Mesenchymal stem cell (in vitro differentiated cells and primary cell): ENCODE data around the gene ELFN1.

Experiments used
- DNase-seq: peaks from one replicate; pipeline ENCODE4 v3.0.0-alpha.2; 2013
- H2AFZ ChIP-seq: one replicate; pipeline ENCODE4 v1.6.1; 2013; ENCODE audit warnings: low read depth, mild to moderate bottlenecking, control low read depth, inconsistent platforms, low read length, moderate library complexity
- H2AK5ac ChIP-seq: 2 replicates; pipeline ENCODE4 v1.6.1; 2013; ENCODE audit warnings: low read length, moderate library complexity, mild to moderate bottlenecking, inconsistent platforms; ENCODE audit not compliant: severe bottlenecking
- H2BK120ac ChIP-seq: one replicate; pipeline ENCODE4 v1.6.1; 2013; ENCODE audit warnings: low read depth, mild to moderate bottlenecking, inconsistent platforms, low read length, moderate library complexity
- H2BK12ac ChIP-seq, 2 experiments: one replicate each; pipeline ENCODE4 v1.6.1; 2013; ENCODE audit warnings: inconsistent platforms in 2 of 2, low read length in 2 of 2, mild to moderate bottlenecking in 2 of 2, moderate library complexity in 2 of 2, control low read depth in 1 of 2
- H2BK15ac ChIP-seq: one replicate; pipeline ENCODE4 v1.6.1; 2013; ENCODE audit warnings: mild to moderate bottlenecking, low read depth, inconsistent platforms; ENCODE audit not compliant: poor library complexity, severe bottlenecking
- H2BK5ac ChIP-seq: 2 replicates; pipeline ENCODE4 v1.6.1; 2013; ENCODE audit warnings: low read depth, mild to moderate bottlenecking, low read length, control low read depth, inconsistent platforms; ENCODE audit not compliant: poor library complexity, severe bottlenecking
- H3K14ac ChIP-seq, 2 experiments: one replicate each; pipeline ENCODE4 v1.6.1; 2013; ENCODE audit warnings: inconsistent platforms in 2 of 2, low read length in 2 of 2, control low read depth in 1 of 2, mild to moderate bottlenecking in 1 of 2, moderate library complexity in 1 of 2
- H3K18ac ChIP-seq, 2 experiments: one replicate each; pipeline ENCODE4 v1.6.1; 2013; ENCODE audit warnings: inconsistent platforms in 2 of 2, low read length in 2 of 2, control low read depth in 1 of 2, low read depth in 1 of 2, mild to moderate bottlenecking in 1 of 2
- H3K23ac ChIP-seq, 2 experiments: one replicate each; pipeline ENCODE4 v1.6.1; 2013; ENCODE audit warnings: inconsistent platforms in 2 of 2, low read length in 2 of 2, mild to moderate bottlenecking in 2 of 2, moderate library complexity in 2 of 2, control low read depth in 1 of 2
- H3K27ac ChIP-seq: 2 replicates; pipeline ENCODE4 v1.5.1; 2013; ENCODE audit warnings: mild to moderate bottlenecking, moderate library complexity, low read length, control low read depth, inconsistent platforms; ENCODE audit not compliant: poor library complexity, severe bottlenecking
- H3K27me3 ChIP-seq, 2 experiments: 2 replicates each; pipeline versions ENCODE4 v1.6.1 to v1.7.0; 2013; ENCODE audit warnings: low read length in 2 of 2, mild to moderate bottlenecking in 2 of 2, moderate library complexity in 2 of 2, control low read depth in 1 of 2, inconsistent platforms in 1 of 2; ENCODE audit not compliant: control insufficient read depth in 1 of 2, insufficient read depth in 1 of 2
- H3K36me3 ChIP-seq, 2 experiments: 2 replicates each; pipeline versions ENCODE4 v1.6.1 to v1.7.0; 2013; ENCODE audit warnings: low read length in 2 of 2, control low read depth in 1 of 2, inconsistent platforms in 1 of 2, low read depth in 1 of 2, mild to moderate bottlenecking in 1 of 2; ENCODE audit not compliant: insufficient read depth in 2 of 2, control insufficient read depth in 1 of 2
- H3K4ac ChIP-seq, 2 experiments: one replicate each; pipeline ENCODE4 v1.6.1; 2013; ENCODE audit warnings: inconsistent platforms in 2 of 2, low read length in 2 of 2, mild to moderate bottlenecking in 2 of 2, moderate library complexity in 2 of 2, control low read depth in 1 of 2, low read depth in 1 of 2
- H3K4me1 ChIP-seq: 2 replicates; pipeline ENCODE4 v1.6.1; 2013; ENCODE audit warnings: low read depth, low read length, control low read depth; ENCODE audit not compliant: control insufficient read depth, insufficient read depth
- H3K4me2 ChIP-seq: 2 replicates; pipeline ENCODE4 v1.6.1; 2013; ENCODE audit warnings: low read length, mild to moderate bottlenecking, inconsistent platforms; ENCODE audit not compliant: poor library complexity, severe bottlenecking
- H3K4me3 ChIP-seq, 2 experiments: 2 replicates each; pipeline versions ENCODE4 v1.5.1 to v1.7.0; 2013; ENCODE audit warnings: low read length in 2 of 2, mild to moderate bottlenecking in 2 of 2, control low read depth in 1 of 2, low read depth in 1 of 2; ENCODE audit not compliant: insufficient read depth in 1 of 2
- H3K79me1 ChIP-seq: replicated peaks from 2 replicates; pipeline ENCODE4 v1.6.1; 2013; ENCODE audit warnings: mild to moderate bottlenecking, control low read depth, low read length, inconsistent platforms; ENCODE audit not compliant: poor library complexity, severe bottlenecking
- H3K9ac ChIP-seq: 2 replicates; pipeline ENCODE4 v1.7.0; 2013; ENCODE audit warnings: mild to moderate bottlenecking, low read length, moderate library complexity
- H3K9me3 ChIP-seq: 2 replicates; pipeline ENCODE4 v1.7.0; 2013; ENCODE audit warnings: mild to moderate bottlenecking, low read length; ENCODE audit not compliant: control insufficient read depth
- H4K8ac ChIP-seq: one replicate; pipeline ENCODE4 v1.6.1; 2013; ENCODE audit warnings: inconsistent platforms, mild to moderate bottlenecking, low read length, moderate library complexity
- H4K91ac ChIP-seq: one replicate; pipeline ENCODE4 v1.6.1; 2013; ENCODE audit warnings: mild to moderate bottlenecking, low read length, inconsistent platforms
- WGBS: methylation state at CpG from one replicate; pipeline ENCODE4 v1.1.7; 2013; ENCODE audit warnings: mixed read lengths; 5-methylcytosine and 5-hydroxymethylcytosine counted together

The ELFN1 gene

GRCh38 chr7:1693419-1693990, 23.4 kb downstream of the ELFN1 start:
- H3K18ac ChIP-seq, result no peak overlapping the region
- H3K4me2 ChIP-seq, result no peak overlapping the region
- no peak overlapping the region for H3K14ac ChIP-seq
- no peak overlapping the region for H3K23ac ChIP-seq
- peaks cover 36 to 66% of the 10 kb centered on the region in 2 experiments for H3K27me3 ChIP-seq
- no peak overlapping the region for H3K4me3 ChIP-seq
- no peak overlapping the region for H2BK15ac ChIP-seq
- no peak overlapping the region for H2AFZ ChIP-seq
- H3K4me1 ChIP-seq, result peaks cover 38% of the 10 kb centered on the region
- H3K27ac ChIP-seq, result no peak overlapping the region
- H3K36me3 ChIP-seq, result no peaks in the 10 kb centered on the region
- no peak overlapping the region for H3K4ac ChIP-seq
- DNase-seq, result no peak
- H2BK12ac ChIP-seq, result no peak overlapping the region
- H3K9me3 ChIP-seq, result no peaks in the 10 kb centered on the region
- no peak overlapping the region for H4K8ac ChIP-seq
- no peak overlapping the region for H2BK5ac ChIP-seq
- H3K9ac ChIP-seq, result no peak overlapping the region
- H2BK120ac ChIP-seq, result no peak overlapping the region
- 91% methylated on average over 25 of the region's 25 CpGs for WGBS
- no peak overlapping the region for H2AK5ac ChIP-seq
- H4K91ac ChIP-seq, result no peak overlapping the region
- no peaks in the 10 kb centered on the region for H3K79me1 ChIP-seq

DNA sequence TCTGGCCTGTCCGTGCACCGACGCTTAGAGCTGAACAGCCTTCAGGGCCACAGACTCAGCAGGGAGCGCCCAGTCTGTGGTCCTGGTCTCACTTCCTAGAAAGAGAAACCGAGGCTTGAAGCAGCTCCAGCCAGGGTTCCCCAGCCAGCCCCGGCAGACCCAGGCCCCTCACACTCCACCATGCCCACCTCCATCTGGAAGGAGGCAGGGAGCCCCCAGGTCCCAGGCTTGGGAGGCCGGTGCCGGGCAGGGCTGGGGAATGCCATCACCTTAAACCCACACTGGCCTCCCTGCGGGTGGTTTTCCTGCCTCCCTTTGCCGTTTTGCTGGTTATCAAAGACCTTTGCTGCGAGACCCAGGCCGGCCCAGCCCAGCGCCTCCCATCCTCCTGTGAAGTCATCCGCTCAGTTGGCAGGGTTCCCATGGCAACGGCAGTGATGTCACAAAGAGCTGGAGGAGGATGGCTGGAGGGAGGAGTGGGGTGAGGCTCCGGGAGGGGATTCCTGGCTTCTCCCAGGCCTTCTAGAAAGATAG, 24.0 kb downstream of the ELFN1 start:
- no peak overlapping the region for H2BK15ac ChIP-seq
- peak; percentile 6 for DNase-seq
- H4K8ac ChIP-seq, result no peak overlapping the region
- H3K14ac ChIP-seq, result no peak overlapping the region
- H3K4me2 ChIP-seq, result no peak overlapping the region
- peaks cover 38% of the 10 kb centered on the region for H3K4me1 ChIP-seq
- H2BK120ac ChIP-seq, result no peak overlapping the region
- H3K18ac ChIP-seq, result no peak overlapping the region
- H3K9me3 ChIP-seq, result no peaks in the 10 kb centered on the region
- H2AFZ ChIP-seq, result no peak overlapping the region
- H2BK5ac ChIP-seq, result no peak overlapping the region
- H2AK5ac ChIP-seq, result no peak overlapping the region
- no peaks in the 10 kb centered on the region for H3K79me1 ChIP-seq
- no peak overlapping the region for H3K4ac ChIP-seq
- H3K23ac ChIP-seq, result no peak overlapping the region
- H4K91ac ChIP-seq, result no peak overlapping the region
- no peak overlapping the region for H3K4me3 ChIP-seq
- peak overlapping the region; percentile 29 for H3K9ac ChIP-seq
- H3K27me3 ChIP-seq, result peaks cover 40 to 67% of the 10 kb centered on the region in 2 experiments
- 56% methylated on average over 14 of the region's 16 CpGs for WGBS
- no peak overlapping the region for H2BK12ac ChIP-seq
- H3K36me3 ChIP-seq, result no peaks in the 10 kb centered on the region
- H3K27ac ChIP-seq, result peak overlapping the region; percentile 10

DNA sequence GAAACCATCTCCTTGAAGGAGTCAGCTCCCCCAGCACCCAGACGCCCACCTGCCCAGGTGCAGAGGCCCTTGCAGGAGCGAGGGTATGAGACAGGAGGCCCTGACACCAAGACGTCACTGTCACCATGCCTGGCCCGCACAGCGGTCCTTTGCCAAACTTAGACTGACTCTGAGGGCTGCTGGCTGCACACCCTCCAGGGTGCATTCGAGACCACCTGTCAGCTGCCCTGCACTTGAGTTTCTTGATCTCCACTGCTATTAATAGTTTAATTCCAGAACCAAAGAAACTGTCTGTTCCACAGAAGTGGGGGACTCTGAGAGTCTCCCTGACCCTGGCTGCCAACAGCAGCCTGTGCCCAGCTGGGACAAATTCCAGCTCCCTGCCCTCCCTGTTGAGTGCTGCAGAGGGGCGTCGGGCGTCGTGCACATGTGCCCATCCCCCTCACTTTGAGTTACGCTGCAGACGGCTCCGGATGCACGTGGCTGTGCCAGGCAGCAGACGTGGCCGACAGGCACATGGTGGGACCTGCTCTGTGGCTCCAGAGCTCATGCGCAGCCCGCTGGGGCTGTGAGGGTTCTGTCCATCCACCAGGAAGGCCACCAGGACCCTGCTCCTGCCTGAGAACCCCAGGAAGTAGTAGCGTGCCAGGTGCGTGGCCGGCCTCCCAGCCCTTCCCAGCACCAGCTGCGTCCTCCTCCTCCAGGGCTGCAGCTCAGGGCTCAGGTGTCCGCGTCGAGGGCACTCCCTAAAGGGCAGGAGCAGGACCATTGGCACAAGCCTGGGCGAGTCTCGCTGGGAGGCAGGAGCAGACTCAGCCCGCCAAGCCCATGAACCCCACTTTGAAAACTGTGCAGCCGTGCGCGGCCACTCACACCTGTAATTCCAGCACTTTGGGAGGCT, 24.8 kb downstream of the ELFN1 start:
- Histone ChIP-seq H2BK12ac (no peak overlapping the region), H3K4me3 (no peak overlapping the region), H3K23ac (no peak overlapping the region), H3K4me2 (no peak overlapping the region), H3K9me3 (no peaks in the 10 kb centered on the region), H3K27ac (no peak overlapping the region), H2BK120ac (no peak overlapping the region), H3K36me3 (no peaks in the 10 kb centered on the region), H2AFZ (no peak overlapping the region), H2BK5ac (no peak overlapping the region), H3K14ac (no peak overlapping the region), H3K4ac (no peak overlapping the region), H2AK5ac (no peak overlapping the region), H2BK15ac (no peak overlapping the region), H4K91ac (no peak overlapping the region), H3K4me1 (peaks cover 38% of the 10 kb centered on the region), H4K8ac (no peak overlapping the region), H3K27me3 (peaks cover 34 to 67% of the 10 kb centered on the region in 2 experiments), H3K9ac (no peak overlapping the region), H3K18ac (no peak overlapping the region), H3K79me1 (no peaks in the 10 kb centered on the region)
- WGBS, result 92% methylated on average over 31 of the region's 31 CpGs
- DNase-seq, result no peak

DNA sequence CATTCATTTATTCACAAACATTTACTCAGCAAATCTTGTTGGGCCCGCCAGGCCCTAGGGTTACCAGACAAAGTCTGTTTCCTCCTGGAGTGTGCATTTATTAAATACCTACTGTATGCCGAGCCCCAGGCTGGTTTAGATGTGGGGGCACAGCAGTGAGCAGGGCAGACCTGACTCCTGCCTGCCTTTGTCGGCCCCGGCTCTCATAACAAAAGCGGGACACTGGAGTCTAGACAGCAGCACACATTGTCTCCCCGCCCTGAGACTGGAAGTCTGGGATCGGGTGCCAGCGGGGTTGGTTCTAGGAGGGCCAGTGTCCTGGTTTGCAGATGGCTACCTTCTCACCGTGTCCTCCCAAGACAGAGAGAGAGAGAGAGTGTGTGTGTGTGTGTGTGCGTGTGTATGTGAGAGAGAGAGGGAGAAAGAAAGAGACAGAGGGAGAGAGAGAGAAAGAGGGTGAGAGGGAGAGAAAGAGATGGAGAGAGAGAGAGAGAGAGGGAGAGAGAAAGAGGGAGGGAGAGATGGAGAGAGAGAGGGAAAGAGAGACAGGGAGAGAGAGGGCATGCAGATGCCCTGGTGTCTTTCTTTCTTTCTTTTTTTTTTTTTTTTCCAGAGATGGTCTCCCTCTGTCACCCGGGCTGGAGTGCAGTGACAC, 25.9 kb downstream of the ELFN1 start:
- H4K8ac ChIP-seq, result no peak overlapping the region
- peaks cover 38 to 67% of the 10 kb centered on the region in 2 experiments for H3K27me3 ChIP-seq
- H3K9me3 ChIP-seq, result no peaks in the 10 kb centered on the region
- H3K9ac ChIP-seq, result no peak overlapping the region
- 88% methylated on average over 11 of the region's 11 CpGs for WGBS
- no peak overlapping the region for H3K27ac ChIP-seq
- H3K36me3 ChIP-seq, result no peaks in the 10 kb centered on the region
- H3K4me2 ChIP-seq, result no peak overlapping the region
- no peak overlapping the region for H4K91ac ChIP-seq
- no peak overlapping the region for H2AK5ac ChIP-seq
- H2BK120ac ChIP-seq, result no peak overlapping the region
- DNase-seq, result no peak
- no peak overlapping the region for H3K4me3 ChIP-seq
- H3K4me1 ChIP-seq, result peaks cover 38% of the 10 kb centered on the region
- H3K18ac ChIP-seq, result no peak overlapping the region
- no peak overlapping the region for H2BK15ac ChIP-seq
- no peaks in the 10 kb centered on the region for H3K79me1 ChIP-seq
- no peak overlapping the region for H2AFZ ChIP-seq
- H2BK12ac ChIP-seq, result no peak overlapping the region
- no peak overlapping the region for H3K23ac ChIP-seq
- no peak overlapping the region for H3K4ac ChIP-seq
- H2BK5ac ChIP-seq, result no peak overlapping the region
- H3K14ac ChIP-seq, result no peak overlapping the region
